A549 (cell line): ENCODE data around the gene NTM. TPM values are rescaled to one million over a fixed set of nuclear protein-coding genes. Genes with fewer than 3 reads are reported as not detected.

Source experiments
- ATAC-seq, 2 experiments: fragments of 200-7000 bp in 1 of 2; fragments of >200 bp in 1 of 2; cut with Nextera tagmentation in 1 of 2; cut with Tn5 transposase in 1 of 2; 3 replicates each; pipeline versions ENCODE4 v1.8.0 to v1.9.1; 2018 to 2020; ENCODE audit warnings: mild to moderate bottlenecking in 1 of 2, moderate library complexity in 1 of 2
- CTCF ChIA-PET: fragments of 300-600 bp; sonication (Branson Sonifier 250); formaldehyde crosslinking; extraction: SDS; loops from one replicate; lab custom pipeline; 2021; ENCODE audit warnings: antibody characterized with exemption, inconsistent platforms; lab: Yijun Ruan, JAX
- POLR2A ChIA-PET: fragments of 350-600 bp; formaldehyde crosslinking; extraction: SDS; loops from one replicate; lab custom pipeline; 2021; ENCODE audit warnings: antibody characterized with exemption, inconsistent platforms; lab: Yijun Ruan, JAX
- DNase-seq, 2 experiments: peaks; one replicate each; pipeline versions ENCODE4 v3.0.0 to v3.0.0-alpha.2; 2011 to 2016; ENCODE audit warnings: low read depth in 1 of 2, low spot score in 1 of 2
- FAIRE-seq: peaks from 2 replicates; lab custom pipeline; 2011; peaks lifted over from hg19 to GRCh38; lab: Jason Lieb, UNC
- H3K27ac ChIP-seq, 2 experiments: fragments of >200 bp; sonication (Bioruptor Twin); formaldehyde crosslinking; 3 replicates each; pipeline ENCODE4 v1.5.1; 2016 to 2017
- H3K4me1 ChIP-seq: fragments of >200 bp; sonication (Bioruptor Twin); formaldehyde crosslinking; 3 replicates; pipeline ENCODE4 v1.6.1; 2016
- H3K4me2 ChIP-seq: fragments of >200 bp; sonication (Bioruptor Twin); formaldehyde crosslinking; 3 replicates; pipeline ENCODE4 v1.6.1; 2016
- H3K4me3 ChIP-seq: fragments of >200 bp; sonication (Bioruptor Twin); formaldehyde crosslinking; 3 replicates; pipeline ENCODE4 v1.5.1; 2016
- H3K9me3 ChIP-seq: fragments of >200 bp; sonication (Bioruptor Twin); formaldehyde crosslinking; 3 replicates; pipeline ENCODE4 v1.6.1; 2016
- BHLHE40 ChIP-seq: IDR thresholded peaks from 2 replicates; pipeline ENCODE4 v1.6.1; 2012; ENCODE audit warnings: low read depth, low read length, inconsistent platforms
- CHD4 ChIP-seq: fragments of 200-600 bp; sonication (generic); IDR thresholded peaks from 2 replicates; pipeline ENCODE4 v1.6.1; 2016; ENCODE audit warnings: antibody characterized with exemption, mild to moderate bottlenecking, borderline replicate concordance
- EHF ChIP-seq: fragments of 250-450 bp; sonication (Bioruptor Pico); IDR thresholded peaks from 2 replicates; pipeline ENCODE4 v1.5.0; 2020; ENCODE audit warnings: mild to moderate bottlenecking
- EHMT2 ChIP-seq: fragments of 200-600 bp; sonication (generic); IDR thresholded peaks from 2 replicates; pipeline ENCODE4 v1.6.1; 2016; ENCODE audit warnings: antibody characterized with exemption, low read depth, mild to moderate bottlenecking, moderate library complexity
- ESRRA ChIP-seq: fragments of 150-350 bp; IDR thresholded peaks from 2 replicates; pipeline ENCODE4 v1.6.1; 2014; ENCODE audit warnings: mild to moderate bottlenecking, low read length, borderline replicate concordance
- FOXS1 ChIP-seq: fragments of 250-450 bp; sonication (Bioruptor Pico); IDR thresholded peaks from 2 replicates; pipeline ENCODE4 v1.5.0; 2020; ENCODE audit warnings: mild to moderate bottlenecking, moderate library complexity
- HOXA7 ChIP-seq: fragments of 250-450 bp; sonication (Bioruptor Pico); IDR thresholded peaks from 2 replicates; pipeline ENCODE4 v1.5.0; 2020; ENCODE audit warnings: mild to moderate bottlenecking, moderate library complexity
- HOXB13 ChIP-seq: fragments of 250-450 bp; sonication (Bioruptor Pico); IDR thresholded peaks from 2 replicates; pipeline ENCODE4 v1.5.0; 2020; ENCODE audit warnings: low read depth, mild to moderate bottlenecking, moderate library complexity
- HOXB5 ChIP-seq: fragments of 250-450 bp; sonication (Bioruptor Pico); IDR thresholded peaks from 2 replicates; pipeline ENCODE4 v1.5.0; 2020; ENCODE audit warnings: mild to moderate bottlenecking, moderate library complexity
- KDM5A ChIP-seq: fragments of 200-600 bp; sonication (generic); IDR thresholded peaks from 2 replicates; pipeline ENCODE4 v1.6.1; 2016; ENCODE audit warnings: antibody characterized with exemption, mild to moderate bottlenecking
- MAFK ChIP-seq: fragments of 450-650 bp; IDR thresholded peaks from 2 replicates; pipeline ENCODE4 v1.6.1; 2014; ENCODE audit not compliant: partially characterized antibody
- MAZ ChIP-seq: fragments of 150-350 bp; IDR thresholded peaks from 2 replicates; pipeline ENCODE4 v1.6.1; 2014; ENCODE audit warnings: antibody characterized with exemption, low read depth, low read length, borderline replicate concordance
- MYC ChIP-seq: IDR thresholded peaks from 2 replicates; pipeline ENCODE4 v1.6.1; 2012; ENCODE audit warnings: mild to moderate bottlenecking, inconsistent platforms, low read length, improper control_type of control experiment, borderline replicate concordance
- NPAS2 ChIP-seq: fragments of 250-450 bp; sonication (Bioruptor Pico); IDR thresholded peaks from 2 replicates; pipeline ENCODE4 v1.8.0; 2022; ENCODE audit warnings: mild to moderate bottlenecking, moderate library complexity, borderline replicate concordance
- NR3C1 ChIP-seq: fragments of >200 bp; sonication (Bioruptor Twin); formaldehyde crosslinking; IDR thresholded peaks from 3 replicates; pipeline ENCODE4 v1.6.1; 2017
- PHF8 ChIP-seq: fragments of 200-600 bp; sonication (generic); IDR thresholded peaks from 2 replicates; pipeline ENCODE4 v1.6.1; 2016; ENCODE audit warnings: low read depth, mild to moderate bottlenecking, antibody characterized with exemption, moderate library complexity, borderline replicate concordance
- RCOR1 ChIP-seq: fragments of 150-350 bp; IDR thresholded peaks from 2 replicates; pipeline ENCODE4 v1.6.1; 2014; ENCODE audit warnings: antibody characterized with exemption, low read length, low read depth
- SREBF2 ChIP-seq: fragments of 450-650 bp; IDR thresholded peaks from 2 replicates; pipeline ENCODE4 v1.6.1; 2014; ENCODE audit warnings: mild to moderate bottlenecking, moderate library complexity
- TFCP2L1 ChIP-seq: fragments of 250-450 bp; sonication (Bioruptor Pico); IDR thresholded peaks from 2 replicates; pipeline ENCODE4 v1.5.0; 2021; ENCODE audit warnings: mild to moderate bottlenecking
- ZC3H11A ChIP-seq: fragments of 450-650 bp; IDR thresholded peaks from 2 replicates; pipeline ENCODE4 v1.6.1; 2014; ENCODE audit warnings: antibody characterized with exemption, mild to moderate bottlenecking
- ZSCAN20 ChIP-seq: fragments of 250-450 bp; sonication (Bioruptor Pico); IDR thresholded peaks from 2 replicates; pipeline ENCODE4 v1.8.0; 2022; ENCODE audit warnings: mild to moderate bottlenecking, moderate library complexity
- WGBS: methylation state at CpG from one replicate; pipeline ENCODE4 v1.1.6; 2017; ENCODE audit errors: missing lambda C conversion rate; 5-methylcytosine and 5-hydroxymethylcytosine counted together
- polyA plus RNA-seq, 4 experiments: library from polyadenylated mRNA; depleted of rRNA in 3 of 4; stranded (reverse); fragments of >200 nt; fragmentation: RNase III in 1 of 4; extraction: RNeasy Plus Mini Kit Qiagen cat#74134 plus additional on column Dnase treatment in 1 of 4; gene quantifications; 2 replicates in 3 of 4; 3 replicates in 1 of 4; pipeline ENCODE4 v1.2.3, GENCODE V29; 2011 to 2017
- TF ChIP-seq, protein P1 (sequence below): fragments of 150-350 bp; IDR thresholded peaks from 2 replicates; pipeline ENCODE4 v1.6.1; 2014; ENCODE audit warnings: low read depth, mild to moderate bottlenecking, low read length
- TF ChIP-seq, protein P2 (sequence below): fragments of >200 bp; sonication (Bioruptor Twin); formaldehyde crosslinking; IDR thresholded peaks from 3 replicates; pipeline ENCODE4 v1.5.1; 2016

The NTM gene
- polyA plus RNA-seq, 2 of the 4 experiments (the other 2 are of a cell fraction), result not detected

DNA sequence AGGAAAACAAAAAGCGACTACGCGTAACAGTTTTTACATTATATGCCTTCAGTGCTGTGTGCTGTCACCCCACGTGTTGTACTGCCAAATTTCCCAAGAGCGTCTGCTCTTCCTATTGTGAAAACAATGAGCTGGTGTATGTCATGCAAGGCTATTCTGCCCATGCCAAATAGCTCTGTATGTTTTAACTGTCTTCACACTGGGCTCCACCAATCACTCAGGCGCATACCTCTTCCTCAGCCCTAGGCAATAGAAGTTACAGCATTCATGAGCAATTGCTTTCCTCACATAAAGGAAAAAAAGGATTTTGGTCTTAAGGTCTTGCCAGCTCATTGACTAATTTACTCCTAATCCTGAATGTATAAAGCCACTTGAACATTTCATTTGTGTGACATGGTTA is 606.8 kb downstream of the NTM start:
- no peak overlapping the region for H3K4me3 ChIP-seq
- H3K27ac ChIP-seq, result no peak overlapping the region
- 46% methylated on average over 6 of the region's 6 CpGs for WGBS

DNA sequence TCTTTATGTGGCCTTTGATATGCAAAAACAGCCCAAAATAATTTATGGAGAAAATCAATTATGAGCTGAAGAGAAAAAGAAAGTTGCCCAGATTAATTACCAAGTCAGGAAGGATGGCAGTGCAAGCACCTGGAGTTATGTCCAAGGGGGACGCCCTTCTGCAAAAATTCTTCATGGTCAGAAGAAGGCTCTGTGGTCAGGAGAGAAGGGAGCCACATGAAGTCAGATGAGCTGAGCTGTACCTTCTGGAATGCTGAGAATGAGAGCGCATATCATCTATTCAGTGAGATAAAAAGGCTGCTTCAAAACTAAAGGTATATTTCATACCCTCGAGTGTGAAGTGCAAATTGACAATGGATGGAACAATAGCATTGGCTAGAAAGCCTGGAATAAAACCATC is 607.4 kb downstream of the NTM start:
- H3K27ac ChIP-seq, result no peak overlapping the region
- ATAC-seq (no peak), FAIRE-seq (no peak)
- H3K9me3 ChIP-seq, result no peaks in the 10 kb centered on the region
- H3K4me3 ChIP-seq, result no peak overlapping the region
- POLR2A ChIA-PET, result no interaction called here
- CTCF ChIA-PET, result no interaction called here
- H3K4me1 ChIP-seq, result no peaks in the 10 kb centered on the region
- no peak overlapping the region for H3K4me2 ChIP-seq
- 29% methylated on average over 3 of the region's 3 CpGs for WGBS
- TF ChIP-seq EHMT2, result no peak
- no peak for TF ChIP-seq TFCP2L1
- TF ChIP-seq, protein P1, sequence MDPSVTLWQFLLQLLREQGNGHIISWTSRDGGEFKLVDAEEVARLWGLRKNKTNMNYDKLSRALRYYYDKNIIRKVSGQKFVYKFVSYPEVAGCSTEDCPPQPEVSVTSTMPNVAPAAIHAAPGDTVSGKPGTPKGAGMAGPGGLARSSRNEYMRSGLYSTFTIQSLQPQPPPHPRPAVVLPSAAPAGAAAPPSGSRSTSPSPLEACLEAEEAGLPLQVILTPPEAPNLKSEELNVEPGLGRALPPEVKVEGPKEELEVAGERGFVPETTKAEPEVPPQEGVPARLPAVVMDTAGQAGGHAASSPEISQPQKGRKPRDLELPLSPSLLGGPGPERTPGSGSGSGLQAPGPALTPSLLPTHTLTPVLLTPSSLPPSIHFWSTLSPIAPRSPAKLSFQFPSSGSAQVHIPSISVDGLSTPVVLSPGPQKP, result no peak
- TF ChIP-seq, all 56 proteins: peak for 0
- DNase-seq, result no peak

More for the DNA sequence above, 606.8 kb downstream of the NTM start:
- POLR2A ChIA-PET, result no interaction called here
- DNase-seq (no peak), ATAC-seq (no peak), FAIRE-seq (no peak)
- TF ChIP-seq RCOR1 (no peak), MYC (no peak), ZC3H11A (no peak), HOXA7 (CRISPR knock-in tag) (no peak), HOXB13 (CRISPR knock-in tag) (no peak), SREBF2 (no peak), ZSCAN20 (CRISPR knock-in tag) (no peak), ESRRA (no peak), HOXB5 (CRISPR knock-in tag) (no peak)
- TF ChIP-seq, protein P2, sequence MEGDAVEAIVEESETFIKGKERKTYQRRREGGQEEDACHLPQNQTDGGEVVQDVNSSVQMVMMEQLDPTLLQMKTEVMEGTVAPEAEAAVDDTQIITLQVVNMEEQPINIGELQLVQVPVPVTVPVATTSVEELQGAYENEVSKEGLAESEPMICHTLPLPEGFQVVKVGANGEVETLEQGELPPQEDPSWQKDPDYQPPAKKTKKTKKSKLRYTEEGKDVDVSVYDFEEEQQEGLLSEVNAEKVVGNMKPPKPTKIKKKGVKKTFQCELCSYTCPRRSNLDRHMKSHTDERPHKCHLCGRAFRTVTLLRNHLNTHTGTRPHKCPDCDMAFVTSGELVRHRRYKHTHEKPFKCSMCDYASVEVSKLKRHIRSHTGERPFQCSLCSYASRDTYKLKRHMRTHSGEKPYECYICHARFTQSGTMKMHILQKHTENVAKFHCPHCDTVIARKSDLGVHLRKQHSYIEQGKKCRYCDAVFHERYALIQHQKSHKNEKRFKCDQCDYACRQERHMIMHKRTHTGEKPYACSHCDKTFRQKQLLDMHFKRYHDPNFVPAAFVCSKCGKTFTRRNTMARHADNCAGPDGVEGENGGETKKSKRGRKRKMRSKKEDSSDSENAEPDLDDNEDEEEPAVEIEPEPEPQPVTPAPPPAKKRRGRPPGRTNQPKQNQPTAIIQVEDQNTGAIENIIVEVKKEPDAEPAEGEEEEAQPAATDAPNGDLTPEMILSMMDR, result no peak
- Histone ChIP-seq H3K4me2 (no peak overlapping the region), H3K4me1 (no peaks in the 10 kb centered on the region), H3K9me3 (no peaks in the 10 kb centered on the region)
- CTCF ChIA-PET, result no interaction called here

DNA sequence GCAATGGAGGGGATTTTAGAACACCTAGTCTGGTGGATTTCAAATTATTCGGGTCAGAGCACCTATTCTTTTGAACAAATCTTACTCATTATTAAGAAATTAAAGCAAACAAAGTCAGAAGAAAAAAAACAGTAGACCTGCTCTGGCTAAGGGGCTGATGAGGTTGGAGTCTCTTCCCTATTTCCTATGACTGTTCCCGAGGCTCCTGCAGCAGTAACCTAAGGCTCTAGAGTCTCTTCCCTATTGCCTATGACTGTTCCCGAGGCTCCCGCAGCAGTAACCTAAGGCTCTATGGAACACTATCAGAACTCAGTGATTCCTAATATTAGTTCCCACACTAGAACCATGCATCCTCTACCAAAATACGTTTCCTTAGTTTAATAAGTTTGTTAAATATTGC is 607.9 kb downstream of the NTM start:
- ChIA-PET CTCF (no interaction called here), POLR2A (no interaction called here)
- Histone ChIP-seq H3K9me3 (no peaks in the 10 kb centered on the region), H3K27ac (no peak overlapping the region), H3K4me2 (no peak overlapping the region), H3K4me3 (no peak overlapping the region), H3K4me1 (no peaks in the 10 kb centered on the region)
- ATAC-seq (no peak), FAIRE-seq (no peak), DNase-seq (no peak)
- 2% methylated on average over 5 of the region's 5 CpGs for WGBS
- TF ChIP-seq ZSCAN20 (CRISPR knock-in tag), result no peak
- no peak for TF ChIP-seq KDM5A
- TF ChIP-seq NPAS2 (CRISPR knock-in tag), result no peak
- TF ChIP-seq PHF8, result no peak
- TF ChIP-seq CHD4, result no peak
- TF ChIP-seq NR3C1, result no peak
- TF ChIP-seq BHLHE40, result no peak
- TF ChIP-seq MAFK, result no peak

DNA sequence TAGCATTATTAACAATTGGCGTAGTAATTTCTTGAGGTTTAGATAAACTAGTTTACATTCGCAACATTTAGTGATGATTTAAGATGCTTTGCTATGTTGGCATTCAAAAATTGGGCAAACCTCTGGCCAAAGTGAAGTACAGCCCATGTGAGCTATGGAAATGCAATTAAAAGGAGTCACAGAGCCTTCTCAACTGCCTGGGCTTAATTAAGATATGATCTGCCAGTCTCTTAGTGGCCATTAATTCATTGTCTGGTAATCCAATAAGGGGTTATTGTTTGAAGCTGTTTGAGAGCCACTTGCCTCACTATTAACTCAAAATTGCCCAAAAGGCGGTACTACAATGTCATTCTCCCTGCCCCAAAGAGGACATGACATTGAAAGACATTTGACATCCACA is 608.9 kb downstream of the NTM start:
- POLR2A ChIA-PET, result no interaction called here

More for the DNA sequence above, 608.9 kb downstream of the NTM start:
- CTCF ChIA-PET, result no interaction called here
- H3K4me1 ChIP-seq, result no peaks in the 10 kb centered on the region
- no peak for DNase-seq
- no peak overlapping the region for H3K4me2 ChIP-seq
- 5% methylated on average over 3 of the region's 3 CpGs for WGBS
- no peak for TF ChIP-seq FOXS1 (CRISPR knock-in tag)
- no peak for TF ChIP-seq MAZ
- TF ChIP-seq EHF, result no peak
- no peak for TF ChIP-seq NPAS2 (CRISPR knock-in tag)
- TF ChIP-seq HOXB13 (CRISPR knock-in tag), result no peak
- TF ChIP-seq CHD4, result no peak
- TF ChIP-seq, all 56 proteins: peak for 0
- ATAC-seq, result no peak
- FAIRE-seq, result no peak
- Histone ChIP-seq H3K9me3 (no peaks in the 10 kb centered on the region), H3K4me3 (no peak overlapping the region), H3K27ac (no peak overlapping the region)
